GM12878 (cell line): ENCODE results near the gene SELPLG.

ENCODE experiments used
- CEBPB ChIP-seq, 2 experiments: fragments of 150-350 bp in 1 of 2; IDR thresholded peaks; 2 replicates each; pipeline ENCODE4 v1.6.1; 2012 to 2014; ENCODE audit warnings: low read depth in 2 of 2, low read length in 2 of 2, borderline replicate concordance in 1 of 2, inconsistent platforms in 1 of 2
- CTCF ChIP-seq, 3 experiments: IDR thresholded peaks in 2 of 3; conservative IDR thresholded peaks in 1 of 3; 2 replicates each; pipeline ENCODE4 v1.5.1; 2011; ENCODE audit warnings: low read depth in 3 of 3, low read length in 3 of 3, mild to moderate bottlenecking in 3 of 3, control low read depth in 2 of 3, moderate library complexity in 2 of 3, inconsistent platforms in 1 of 3, mixed read lengths in 1 of 3; ENCODE audit not compliant: control insufficient read depth in 2 of 3, insufficient read depth in 1 of 3; ENCODE audit errors: extremely low read depth in 1 of 3
- POLR2AphosphoS5 ChIP-seq: IDR thresholded peaks from 2 replicates; pipeline ENCODE4 v1.6.1; 2011; ENCODE audit warnings: mild to moderate bottlenecking, low read length, inconsistent platforms
- PRDM15 ChIP-seq: fragments of 450-650 bp; formaldehyde crosslinking; IDR thresholded peaks from 2 replicates; pipeline ENCODE4 v1.4.0; 2020; ENCODE audit warnings: mild to moderate bottlenecking, moderate library complexity
- REST ChIP-seq: IDR thresholded peaks from 2 replicates; pipeline ENCODE4 v1.6.1; 2012; ENCODE audit warnings: mild to moderate bottlenecking, low read depth, low read length
- STAT3 ChIP-seq: IDR thresholded peaks from 2 replicates; pipeline ENCODE4 v1.6.1; 2011; ENCODE audit warnings: low read depth, low read length, improper control_type of control experiment
- TF ChIP-seq, protein P1 (sequence below): fragments of 450-650 bp; formaldehyde crosslinking; IDR thresholded peaks from 2 replicates; pipeline ENCODE4 v1.5.0; 2022; ENCODE audit warnings: mild to moderate bottlenecking, missing genetic modification characterization
- TF ChIP-seq, protein P2 (sequence below): fragments of 450-650 bp; formaldehyde crosslinking; IDR thresholded peaks from 2 replicates; pipeline ENCODE4 v1.4.0; 2022; ENCODE audit warnings: mild to moderate bottlenecking, moderate library complexity

- TF ChIP-seq CTCF (IDR thresholded peaks at IDR 0.05 in 2 of 3, conservative IDR thresholded peaks at IDR 0.05 in 1 of 3; ENCODE audit: control insufficient read depth in 2 of 3, extremely low read depth in 1 of 3, insufficient read depth in 1 of 3, low read depth in 3 of 3, low read length in 3 of 3) (no peak), POLR2AphosphoS5 (no peak), PRDM15 (no peak), REST (no peak), CEBPB (IDR thresholded peaks at IDR 0.05; ENCODE audit: borderline replicate concordance in 1 of 2, low read depth in 2 of 2, low read length in 2 of 2) (no peak), STAT3 (no peak)
- TF ChIP-seq, protein P1, sequence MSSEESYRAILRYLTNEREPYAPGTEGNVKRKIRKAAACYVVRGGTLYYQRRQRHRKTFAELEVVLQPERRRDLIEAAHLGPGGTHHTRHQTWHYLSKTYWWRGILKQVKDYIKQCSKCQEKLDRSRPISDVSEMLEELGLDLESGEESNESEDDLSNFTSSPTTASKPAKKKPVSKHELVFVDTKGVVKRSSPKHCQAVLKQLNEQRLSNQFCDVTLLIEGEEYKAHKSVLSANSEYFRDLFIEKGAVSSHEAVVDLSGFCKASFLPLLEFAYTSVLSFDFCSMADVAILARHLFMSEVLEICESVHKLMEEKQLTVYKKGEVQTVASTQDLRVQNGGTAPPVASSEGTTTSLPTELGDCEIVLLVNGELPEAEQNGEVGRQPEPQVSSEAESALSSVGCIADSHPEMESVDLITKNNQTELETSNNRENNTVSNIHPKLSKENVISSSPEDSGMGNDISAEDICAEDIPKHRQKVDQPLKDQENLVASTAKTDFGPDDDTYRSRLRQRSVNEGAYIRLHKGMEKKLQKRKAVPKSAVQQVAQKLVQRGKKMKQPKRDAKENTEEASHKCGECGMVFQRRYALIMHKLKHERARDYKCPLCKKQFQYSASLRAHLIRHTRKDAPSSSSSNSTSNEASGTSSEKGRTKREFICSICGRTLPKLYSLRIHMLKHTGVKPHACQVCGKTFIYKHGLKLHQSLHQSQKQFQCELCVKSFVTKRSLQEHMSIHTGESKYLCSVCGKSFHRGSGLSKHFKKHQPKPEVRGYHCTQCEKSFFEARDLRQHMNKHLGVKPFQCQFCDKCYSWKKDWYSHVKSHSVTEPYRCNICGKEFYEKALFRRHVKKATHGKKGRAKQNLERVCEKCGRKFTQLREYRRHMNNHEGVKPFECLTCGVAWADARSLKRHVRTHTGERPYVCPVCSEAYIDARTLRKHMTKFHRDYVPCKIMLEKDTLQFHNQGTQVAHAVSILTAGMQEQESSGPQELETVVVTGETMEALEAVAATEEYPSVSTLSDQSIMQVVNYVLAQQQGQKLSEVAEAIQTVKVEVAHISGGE (CRISPR knock-in tag), result no peak
- TF ChIP-seq, protein P2, sequence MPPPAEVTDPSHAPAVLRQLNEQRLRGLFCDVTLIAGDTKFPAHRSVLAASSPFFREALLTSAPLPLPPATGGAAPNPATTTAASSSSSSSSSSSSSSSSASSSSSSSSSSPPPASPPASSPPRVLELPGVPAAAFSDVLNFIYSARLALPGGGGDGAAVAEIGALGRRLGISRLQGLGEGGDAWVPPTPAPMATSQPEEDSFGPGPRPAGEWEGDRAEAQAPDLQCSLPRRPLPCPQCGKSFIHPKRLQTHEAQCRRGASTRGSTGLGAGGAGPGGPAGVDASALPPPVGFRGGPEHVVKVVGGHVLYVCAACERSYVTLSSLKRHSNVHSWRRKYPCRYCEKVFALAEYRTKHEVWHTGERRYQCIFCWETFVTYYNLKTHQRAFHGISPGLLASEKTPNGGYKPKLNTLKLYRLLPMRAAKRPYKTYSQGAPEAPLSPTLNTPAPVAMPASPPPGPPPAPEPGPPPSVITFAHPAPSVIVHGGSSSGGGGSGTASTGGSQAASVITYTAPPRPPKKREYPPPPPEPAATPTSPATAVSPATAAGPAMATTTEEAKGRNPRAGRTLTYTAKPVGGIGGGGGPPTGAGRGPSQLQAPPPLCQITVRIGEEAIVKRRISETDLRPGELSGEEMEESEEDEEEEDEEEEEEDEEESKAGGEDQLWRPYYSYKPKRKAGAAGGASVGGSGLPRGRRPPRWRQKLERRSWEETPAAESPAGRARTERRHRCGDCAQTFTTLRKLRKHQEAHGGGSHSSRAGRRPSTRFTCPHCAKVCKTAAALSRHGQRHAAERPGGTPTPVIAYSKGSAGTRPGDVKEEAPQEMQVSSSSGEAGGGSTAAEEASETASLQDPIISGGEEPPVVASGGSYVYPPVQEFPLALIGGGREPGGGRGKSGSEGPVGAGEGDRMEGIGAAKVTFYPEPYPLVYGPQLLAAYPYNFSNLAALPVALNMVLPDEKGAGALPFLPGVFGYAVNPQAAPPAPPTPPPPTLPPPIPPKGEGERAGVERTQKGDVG (CRISPR knock-in tag), result no peak
Measured at GRCh38 chr12:108670066-108670631, 36.5 kb upstream of the SELPLG start.
